Muscle layer of duodenum (tissue), 2 donors: ENCODE results near the gene CNTN5.
"Not testable (repeated sequence)": the region's sequence is repeated elsewhere in the genome, so short reads cannot be mapped to it uniquely, and the experiment has no call there.

Experiments
- H3K27ac ChIP-seq: one replicate; pipeline ENCODE4 v1.7.0; 2013; ENCODE audit warnings: mild to moderate bottlenecking, low read length
- H3K27me3 ChIP-seq: one replicate; pipeline ENCODE4 v1.7.0; 2013; ENCODE audit warnings: low read depth, mild to moderate bottlenecking, control low read depth, low read length
- H3K36me3 ChIP-seq, 2 donors: one replicate each; pipeline ENCODE4 v1.7.0; 2013; ENCODE audit warnings: low read length in 2 of 2, control low read depth in 1 of 2, mild to moderate bottlenecking in 1 of 2; ENCODE audit not compliant: insufficient read depth in 2 of 2, control insufficient read depth in 1 of 2
- H3K4me1 ChIP-seq, 2 donors: one replicate each; pipeline ENCODE4 v1.7.0; 2013; ENCODE audit warnings: low read length in 2 of 2, mild to moderate bottlenecking in 2 of 2, control low read depth in 1 of 2, moderate library complexity in 1 of 2; ENCODE audit not compliant: insufficient read depth in 2 of 2, control insufficient read depth in 1 of 2
- H3K4me3 ChIP-seq, 2 donors: one replicate each; pipeline ENCODE4 v1.7.0; 2013; ENCODE audit warnings: low read length in 2 of 2, low read depth in 1 of 2, mild to moderate bottlenecking in 1 of 2
- H3K9me3 ChIP-seq, 2 donors: one replicate each; pipeline ENCODE4 v1.7.0; 2013; ENCODE audit warnings: low read length in 2 of 2, control low read depth in 1 of 2, mild to moderate bottlenecking in 1 of 2; ENCODE audit not compliant: control insufficient read depth in 1 of 2
- donor health status: healthy.

CNTN5 gene

GRCh38 chr11:99080154-99080553 is 59.4 kb downstream of the CNTN5 start:
- no peaks in the 10 kb centered on the region for H3K27me3 ChIP-seq
- no peaks in the 10 kb centered on the region for H3K9me3 ChIP-seq

GRCh38 chr11:99098258-99098657 is 77.5 kb downstream of the CNTN5 start:
- H3K36me3 ChIP-seq = no peaks in the 10 kb centered on the region
- peaks cover 0 to 5% of the 10 kb centered on the region in 2 donors for H3K9me3 ChIP-seq
- no peaks in the 10 kb centered on the region for H3K27me3 ChIP-seq
- no peaks in the 10 kb centered on the region for H3K4me1 ChIP-seq
- no peak overlapping the region for H3K4me3 ChIP-seq
- H3K27ac ChIP-seq = no peak overlapping the region

More at GRCh38 chr11:99080154-99080553, 59.4 kb downstream of the CNTN5 start:
- Histone ChIP-seq H3K27ac (no peak overlapping the region), H3K36me3 (no peaks in the 10 kb centered on the region), H3K4me3 (no peak overlapping the region), H3K4me1 (no peaks in the 10 kb centered on the region)

- Histone ChIP-seq H3K36me3 (no peaks in the 10 kb centered on the region), H3K27me3 (no peaks in the 10 kb centered on the region), H3K27ac (no peak overlapping the region), H3K4me1 (no peaks in the 10 kb centered on the region), H3K4me3 (no peak overlapping the region), H3K9me3 (peaks cover 0 to 5% of the 10 kb centered on the region in 2 donors)
Observed at GRCh38 chr11:99098751-99099150, 78.0 kb downstream of the CNTN5 start.

- Histone ChIP-seq H3K27ac (no peak overlapping the region), H3K9me3 (peaks cover 0 to 4% of the 10 kb centered on the region in 2 donors), H3K36me3 (no peaks in the 10 kb centered on the region), H3K27me3 (no peaks in the 10 kb centered on the region), H3K4me3 (no peak overlapping the region), H3K4me1 (no peaks in the 10 kb centered on the region)
Observed at GRCh38 chr11:99117603-99118002, 96.9 kb downstream of the CNTN5 start.

- H3K9me3 ChIP-seq, H3K4me3 ChIP-seq, H3K4me1 ChIP-seq, H3K27ac ChIP-seq, H3K36me3 ChIP-seq, H3K27me3 ChIP-seq: not testable (repeated sequence)
Observed at GRCh38 chr11:99133862-99134261, 113.1 kb downstream of the CNTN5 start.

GRCh38 chr11:99135508-99135907 is 114.8 kb downstream of the CNTN5 start:
- no peaks in the 10 kb centered on the region for H3K27me3 ChIP-seq
- H3K9me3 ChIP-seq = no peaks in the 10 kb centered on the region
- H3K4me3 ChIP-seq = no peak overlapping the region
- H3K4me1 ChIP-seq = no peaks in the 10 kb centered on the region
- H3K36me3 ChIP-seq = no peaks in the 10 kb centered on the region
- no peak overlapping the region for H3K27ac ChIP-seq

- Histone ChIP-seq H3K4me3 (no peak overlapping the region), H3K4me1 (no peaks in the 10 kb centered on the region), H3K9me3 (no peaks in the 10 kb centered on the region), H3K27ac (no peak overlapping the region), H3K27me3 (no peaks in the 10 kb centered on the region), H3K36me3 (no peaks in the 10 kb centered on the region)
Observed at GRCh38 chr11:99142237-99142636, 121.5 kb downstream of the CNTN5 start.

- H3K36me3 ChIP-seq = no peaks in the 10 kb centered on the region
- no peaks in the 10 kb centered on the region for H3K27me3 ChIP-seq
- no peak overlapping the region for H3K4me3 ChIP-seq
- no peaks in the 10 kb centered on the region for H3K9me3 ChIP-seq
- no peaks in the 10 kb centered on the region for H3K4me1 ChIP-seq
- H3K27ac ChIP-seq = no peak overlapping the region
Observed at GRCh38 chr11:99148352-99148751, 127.6 kb downstream of the CNTN5 start.

- H3K9me3 ChIP-seq = no peaks in the 10 kb centered on the region
- H3K36me3 ChIP-seq = no peaks in the 10 kb centered on the region
- no peak overlapping the region for H3K4me3 ChIP-seq
- no peaks in the 10 kb centered on the region for H3K27me3 ChIP-seq
- H3K4me1 ChIP-seq = no peaks in the 10 kb centered on the region
- no peak overlapping the region for H3K27ac ChIP-seq
Observed at GRCh38 chr11:99154277-99154676, 133.5 kb downstream of the CNTN5 start.

GRCh38 chr11:99160447-99160846 is 139.7 kb downstream of the CNTN5 start:
- Histone ChIP-seq H3K4me3 (no peak overlapping the region), H3K9me3 (no peaks in the 10 kb centered on the region), H3K27me3 (no peaks in the 10 kb centered on the region), H3K36me3 (no peaks in the 10 kb centered on the region), H3K27ac (no peak overlapping the region), H3K4me1 (no peaks in the 10 kb centered on the region)

GRCh38 chr11:99162819-99163218 is 142.1 kb downstream of the CNTN5 start:
- H3K27me3 ChIP-seq = no peaks in the 10 kb centered on the region
- no peak overlapping the region for H3K27ac ChIP-seq
- no peak overlapping the region for H3K4me3 ChIP-seq
- H3K4me1 ChIP-seq = no peaks in the 10 kb centered on the region
- H3K36me3 ChIP-seq = no peaks in the 10 kb centered on the region
- no peaks in the 10 kb centered on the region for H3K9me3 ChIP-seq

- H3K9me3 ChIP-seq = no peaks in the 10 kb centered on the region
Observed at GRCh38 chr11:99170591-99170990, 149.8 kb downstream of the CNTN5 start.

More at GRCh38 chr11:99170591-99170990, 149.8 kb downstream of the CNTN5 start:
- Histone ChIP-seq H3K4me3 (no peak overlapping the region), H3K27ac (no peak overlapping the region), H3K27me3 (no peaks in the 10 kb centered on the region), H3K4me1 (no peaks in the 10 kb centered on the region), H3K36me3 (no peaks in the 10 kb centered on the region)
